Effector memory CD8-positive, alpha-beta T cell (primary cell): ENCODE data around the gene SFXN2.
"Not testable (repeated sequence)": the region's sequence is repeated elsewhere in the genome, so short reads cannot be mapped to it uniquely, and the experiment has no call there.

Experiments used
- ATAC-seq: fragments of 150-1000 bp; cut with Tn5 transposase; replicated peaks from 2 replicates; pipeline ENCODE4 v1.10.0; 2021; ENCODE audit warnings: mild to moderate bottlenecking, moderate library complexity
- DNase-seq, 3 experiments: peaks; one replicate each; pipeline ENCODE4 v3.0.0; 2021
- H3K27ac Mint-ChIP-seq, 2 donors: one replicate each; pipeline ENCODE4 v1.8.0; 2022; ENCODE audit warnings: mild to moderate bottlenecking in 2 of 2, mixed read lengths in 2 of 2, moderate library complexity in 2 of 2
- H3K27me3 Mint-ChIP-seq, 2 donors: one replicate each; pipeline ENCODE4 v1.8.0; 2022; ENCODE audit warnings: mixed read lengths in 2 of 2
- H3K36me3 Mint-ChIP-seq: one replicate; pipeline ENCODE4 v1.8.0; 2022; ENCODE audit warnings: mild to moderate bottlenecking, moderate library complexity, mixed read lengths; ENCODE audit not compliant: insufficient read depth
- H3K4me1 Mint-ChIP-seq, 2 donors: one replicate each; pipeline ENCODE4 v1.8.0; 2022; ENCODE audit warnings: low read depth in 2 of 2, mixed read lengths in 2 of 2
- H3K4me3 Mint-ChIP-seq, 2 donors: one replicate each; pipeline ENCODE4 v1.8.0; 2022; ENCODE audit warnings: mild to moderate bottlenecking in 2 of 2, mixed read lengths in 2 of 2, moderate library complexity in 2 of 2
- H3K9me3 Mint-ChIP-seq, 2 donors: one replicate each; pipeline ENCODE4 v1.8.0; 2022; ENCODE audit warnings: mixed read lengths in 2 of 2

The SFXN2 gene

DNA sequence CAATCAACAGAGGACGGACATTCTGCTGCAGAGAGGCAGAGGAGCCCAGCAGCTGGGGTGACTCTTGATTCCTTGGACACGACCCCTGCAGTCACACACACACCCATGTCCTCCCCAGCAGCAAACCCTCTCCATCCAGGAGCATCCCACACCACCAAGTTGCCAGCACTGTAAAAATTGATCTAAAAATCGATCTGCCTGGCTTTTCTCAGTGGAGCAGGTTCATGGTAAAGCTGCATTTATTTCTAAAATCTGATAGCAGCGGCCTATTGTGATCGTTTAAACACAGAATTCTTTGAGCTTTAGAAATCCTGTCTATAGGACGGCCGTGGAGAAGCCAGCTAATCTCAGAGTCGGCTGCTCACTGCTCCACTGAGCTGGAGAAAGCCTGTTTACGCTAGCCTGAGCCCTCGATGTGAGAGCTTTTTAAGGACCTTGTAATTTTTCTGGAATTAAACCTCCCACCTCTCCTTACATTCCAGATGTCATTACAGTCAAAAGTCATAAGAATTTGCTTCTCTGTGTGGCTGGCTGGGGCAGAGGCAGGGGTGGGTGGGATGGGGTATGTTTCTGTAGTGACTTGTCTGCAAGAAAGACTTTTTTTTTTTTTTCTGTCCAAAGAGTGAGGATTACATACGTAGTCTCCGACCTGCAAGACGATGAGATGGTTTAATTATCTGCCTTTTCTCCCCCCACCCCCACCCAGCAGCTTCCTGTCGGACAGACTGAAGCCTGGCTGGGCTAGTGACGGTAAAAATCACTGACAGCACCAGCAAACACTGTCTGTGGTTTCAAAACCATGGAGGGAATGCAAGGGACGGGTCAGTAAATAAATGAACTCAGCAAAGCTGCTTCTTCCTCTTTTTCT, 38.5 kb upstream of the SFXN2 start:
- Mint-ChIP-seq H3K9me3 (no peaks in the 10 kb centered on the region), H3K27ac (no peak overlapping the region), H3K27me3 (no peaks in the 10 kb centered on the region), H3K4me1 (peaks cover 18 to 20% of the 10 kb centered on the region in 2 donors), H3K4me3 (peak overlapping the region in 1 of 2 donors; percentile 66), H3K36me3 (peaks cover 11% of the 10 kb centered on the region)
- DNase-seq (no peak), ATAC-seq (no peak)

DNA sequence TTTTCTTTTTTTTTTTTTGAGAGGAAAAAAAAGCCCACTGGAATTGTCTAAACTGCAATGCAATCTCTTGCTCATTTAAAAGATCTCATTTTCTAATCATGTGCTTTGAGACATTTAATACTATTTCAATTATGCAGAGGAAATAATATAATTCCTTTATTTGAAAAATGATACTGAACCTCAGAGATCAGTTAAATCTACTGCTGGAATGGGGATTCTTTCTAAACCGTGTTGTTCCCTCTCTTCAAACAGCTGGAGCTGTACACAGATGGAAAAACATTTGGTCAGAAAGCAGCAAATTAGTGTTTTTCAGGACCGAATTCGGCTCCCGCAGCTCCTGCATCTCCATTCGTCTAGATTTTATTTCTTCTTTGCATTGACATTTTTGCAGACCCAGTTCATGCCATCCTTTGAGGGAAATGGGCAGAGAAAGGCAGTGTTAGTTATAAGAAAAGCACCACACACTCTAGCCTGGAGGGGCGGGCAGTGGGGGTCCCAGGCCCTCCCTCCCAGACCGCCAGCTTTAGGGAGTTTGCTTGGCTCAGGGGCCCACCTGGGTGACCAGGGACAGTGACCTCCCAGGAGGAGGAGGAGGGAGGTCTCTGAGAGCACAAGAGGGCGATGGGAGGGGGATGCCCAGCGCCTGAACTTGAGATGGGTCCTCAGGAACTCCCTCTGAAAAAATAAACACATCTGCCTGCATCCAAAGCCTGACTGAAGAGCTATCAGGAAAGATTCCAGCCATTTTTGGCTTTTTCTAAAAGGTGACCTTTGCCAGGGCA, 37.7 kb upstream of the SFXN2 start:
- Mint-ChIP-seq H3K4me1 (peaks cover 18 to 20% of the 10 kb centered on the region in 2 donors), H3K27ac (no peak overlapping the region), H3K9me3 (no peaks in the 10 kb centered on the region), H3K27me3 (no peaks in the 10 kb centered on the region), H3K4me3 (no peak overlapping the region), H3K36me3 (peaks cover 11% of the 10 kb centered on the region)
- ATAC-seq (no peak), DNase-seq (no peak)

DNA sequence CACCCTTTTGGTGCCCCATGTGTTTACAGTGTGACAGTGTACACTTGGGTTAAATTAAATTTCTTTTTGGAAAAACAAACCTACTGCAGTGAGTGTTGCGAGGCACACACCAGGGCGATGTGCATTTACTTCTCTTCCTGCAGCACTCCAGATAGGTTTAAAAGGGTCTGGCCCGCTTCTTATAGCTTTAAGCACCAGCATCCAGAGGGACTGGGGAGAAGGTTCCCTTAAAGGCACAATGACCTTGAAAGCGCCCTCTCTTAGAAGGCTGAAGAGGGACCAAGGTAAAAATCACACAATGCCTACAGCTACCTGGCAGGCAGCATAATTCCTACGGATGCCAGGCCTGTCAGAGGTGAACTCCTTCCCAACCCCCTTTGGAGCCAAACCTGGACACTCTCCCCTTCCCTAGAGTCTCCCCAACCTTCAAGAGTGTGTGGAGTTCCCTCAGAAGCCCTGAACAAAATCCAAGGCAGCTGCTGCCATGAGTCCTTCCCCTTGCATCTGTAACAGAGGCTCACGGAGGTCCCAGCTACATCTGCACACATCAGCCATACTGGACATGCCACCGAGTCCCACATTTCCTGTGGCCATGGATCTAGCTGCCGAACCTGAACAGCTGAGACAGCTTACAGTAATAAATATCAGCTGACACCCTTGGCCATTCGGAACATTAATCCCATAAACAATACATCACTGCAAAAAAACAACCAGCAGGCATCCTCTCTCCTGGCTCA, 36.9 kb upstream of the SFXN2 start:
- DNase-seq (no peak), ATAC-seq (no peak)
- peaks cover 23% of the 10 kb centered on the region in 2 donors for H3K4me1 Mint-ChIP-seq
- H3K4me3 Mint-ChIP-seq, result no peak overlapping the region
- no peaks in the 10 kb centered on the region for H3K9me3 Mint-ChIP-seq
- H3K36me3 Mint-ChIP-seq, result peaks cover 11% of the 10 kb centered on the region
- no peaks in the 10 kb centered on the region for H3K27me3 Mint-ChIP-seq
- peak overlapping the region in 1 of 2 donors; percentile 70 for H3K27ac Mint-ChIP-seq

DNA sequence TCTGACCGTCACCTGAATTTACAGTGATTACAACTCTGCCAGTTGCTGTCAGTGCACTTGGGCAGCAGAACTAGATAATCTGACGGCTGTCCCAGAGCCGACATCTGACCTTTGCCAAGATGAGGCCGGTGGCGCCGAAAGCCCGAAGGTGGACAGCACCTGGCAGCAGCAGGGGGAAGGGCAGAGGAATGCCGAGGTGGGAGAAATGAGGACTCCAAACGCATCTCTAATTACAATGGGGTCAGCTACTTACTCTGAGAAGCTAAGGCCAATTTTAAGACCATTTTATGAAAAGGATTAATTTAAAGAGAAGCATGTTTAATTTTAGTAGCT, 36.4 kb upstream of the SFXN2 start:
- no peak overlapping the region for H3K4me3 Mint-ChIP-seq
- ATAC-seq, result no peak
- H3K4me1 Mint-ChIP-seq, result peaks cover 23% of the 10 kb centered on the region in 2 donors
- no peaks in the 10 kb centered on the region for H3K27me3 Mint-ChIP-seq
- peak overlapping the region in 1 of 2 donors; percentile 70 for H3K27ac Mint-ChIP-seq
- no peaks in the 10 kb centered on the region for H3K9me3 Mint-ChIP-seq
- no peak for DNase-seq
- peaks cover 11% of the 10 kb centered on the region for H3K36me3 Mint-ChIP-seq

DNA sequence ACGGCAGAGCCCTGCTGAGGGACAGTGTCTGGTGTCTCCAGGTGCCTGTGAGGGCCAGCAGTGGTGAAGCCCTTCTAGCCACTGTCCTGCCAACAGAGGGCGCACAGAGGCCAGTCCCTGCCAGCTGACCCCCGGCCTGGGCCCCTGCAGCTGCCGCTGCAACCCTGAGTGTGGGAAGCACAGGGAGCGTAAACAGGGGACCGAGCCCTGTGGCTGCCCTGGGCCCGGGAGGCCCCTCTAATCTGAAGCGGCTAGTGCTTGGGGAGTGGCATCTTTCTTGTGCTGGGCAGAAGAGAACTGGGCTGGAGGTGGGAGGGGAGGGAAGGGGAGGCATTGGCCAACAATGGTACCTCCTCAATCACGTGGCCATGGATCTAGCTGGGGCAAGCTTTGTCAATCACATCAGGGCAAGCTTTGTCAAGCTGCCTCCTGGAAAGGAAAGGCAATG, 35.6 kb upstream of the SFXN2 start:
- Mint-ChIP-seq H3K27me3 (no peaks in the 10 kb centered on the region), H3K36me3 (peaks cover 8% of the 10 kb centered on the region), H3K27ac (peak overlapping the region in 1 of 2 donors; percentile 70), H3K4me1 (peaks cover 19% of the 10 kb centered on the region in 2 donors), H3K9me3 (no peaks in the 10 kb centered on the region), H3K4me3 (no peak overlapping the region)
- DNase-seq (no peak), ATAC-seq (no peak)

DNA sequence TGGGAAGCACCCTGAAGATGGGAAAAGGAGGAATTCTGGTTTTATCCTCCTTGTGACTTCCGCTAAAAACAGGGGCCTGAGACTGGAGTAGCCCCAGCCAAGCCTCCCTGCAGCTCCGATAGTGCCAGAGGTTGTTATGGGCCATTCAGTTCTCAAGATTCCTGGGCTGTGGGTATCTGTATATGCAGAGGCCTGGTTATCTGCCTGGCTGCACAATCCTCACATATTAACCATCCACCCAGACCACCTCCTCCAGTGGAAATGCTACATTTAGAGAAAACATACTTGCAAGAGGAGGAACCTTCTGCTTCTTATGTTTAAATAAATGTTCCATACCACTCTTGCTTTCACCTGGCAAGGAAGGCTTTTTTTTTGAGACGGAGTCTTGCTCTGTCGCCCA, 34.8 kb upstream of the SFXN2 start:
- DNase-seq (no peak), ATAC-seq (no peak)
- Mint-ChIP-seq H3K27me3 (no peaks in the 10 kb centered on the region), H3K4me3 (no peak overlapping the region), H3K36me3 (peaks cover 7% of the 10 kb centered on the region), H3K9me3 (no peaks in the 10 kb centered on the region), H3K27ac (no peak overlapping the region), H3K4me1 (peaks cover 11 to 14% of the 10 kb centered on the region in 2 donors)

DNA sequence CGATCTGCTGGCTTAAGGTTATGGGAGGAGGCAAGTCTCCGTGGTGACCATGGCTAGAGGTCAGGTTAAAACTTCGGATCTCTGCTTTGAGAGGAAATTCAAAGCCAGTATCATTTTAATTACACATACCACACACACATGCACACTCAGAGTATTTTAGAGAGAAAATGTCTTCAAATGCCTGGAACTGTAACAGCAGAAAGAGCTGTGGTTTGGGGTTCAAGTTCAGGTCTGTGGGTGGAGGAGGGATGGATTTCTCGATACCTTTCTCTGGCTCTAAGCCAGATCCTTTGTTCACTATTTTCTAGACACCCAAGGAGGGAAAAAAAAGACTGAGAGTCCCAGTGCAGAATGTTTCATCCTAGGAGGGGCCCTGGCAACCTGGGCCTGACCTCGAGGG, 32.7 kb upstream of the SFXN2 start:
- Mint-ChIP-seq H3K4me1 (peaks cover 4 to 5% of the 10 kb centered on the region in 2 donors), H3K27me3 (no peaks in the 10 kb centered on the region), H3K9me3 (no peaks in the 10 kb centered on the region), H3K27ac (peak overlapping the region in 1 of 2 donors; percentile 63), H3K4me3 (no peak overlapping the region), H3K36me3 (peaks cover 15% of the 10 kb centered on the region)
- DNase-seq (no peak), ATAC-seq (no peak)

DNA sequence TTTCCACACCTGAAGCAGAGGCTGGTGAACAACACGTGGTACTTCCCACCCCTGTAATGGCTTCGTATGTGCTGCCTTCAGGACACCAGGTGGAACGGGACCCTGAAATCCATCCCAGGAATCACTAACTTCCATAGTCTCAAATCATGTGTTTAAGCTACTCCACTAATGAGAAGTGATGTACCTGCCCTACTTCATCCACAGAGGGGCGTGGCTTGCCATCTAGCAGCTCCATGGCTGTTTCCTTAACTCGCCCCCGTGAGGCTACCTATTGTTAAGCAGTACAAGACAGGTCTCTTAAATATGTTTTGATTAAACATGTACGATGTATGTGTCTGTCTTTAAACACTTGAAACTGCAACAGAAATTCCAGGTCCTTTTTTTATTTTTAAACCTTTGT, 32.0 kb upstream of the SFXN2 start:
- Mint-ChIP-seq H3K4me3 (no peak overlapping the region), H3K27ac (peak overlapping the region in 1 of 2 donors; percentile 63)
- no peak for ATAC-seq

DNA sequence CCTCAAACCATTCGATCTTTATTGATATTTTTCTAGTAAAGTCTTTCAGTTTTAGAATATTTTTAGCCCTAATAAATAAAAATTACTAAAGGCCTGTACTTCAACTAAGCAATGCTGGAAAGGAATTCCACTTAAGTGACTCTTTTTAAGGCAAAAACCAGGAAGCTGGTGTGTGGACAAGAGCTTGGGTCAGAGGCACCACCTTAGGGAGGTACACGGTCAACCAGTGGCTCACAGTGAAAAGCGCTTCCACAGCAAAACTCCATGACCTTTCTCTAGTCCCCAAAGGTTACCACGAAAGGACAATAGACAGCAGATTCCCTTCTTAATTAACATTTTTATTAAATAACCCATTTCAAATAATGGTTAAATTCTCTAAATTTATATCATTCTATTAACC, 31.5 kb upstream of the SFXN2 start:
- peaks cover 4 to 5% of the 10 kb centered on the region in 2 donors for H3K4me1 Mint-ChIP-seq
- no peaks in the 10 kb centered on the region for H3K27me3 Mint-ChIP-seq
- H3K4me3 Mint-ChIP-seq, result no peak overlapping the region
- H3K9me3 Mint-ChIP-seq, result no peaks in the 10 kb centered on the region
- H3K27ac Mint-ChIP-seq, result peak overlapping the region in 1 of 2 donors; percentile 26
- H3K36me3 Mint-ChIP-seq, result peaks cover 15% of the 10 kb centered on the region
- DNase-seq (no peak), ATAC-seq (no peak)

More for the DNA sequence above, 32.0 kb upstream of the SFXN2 start:
- no peaks in the 10 kb centered on the region for H3K27me3 Mint-ChIP-seq
- H3K36me3 Mint-ChIP-seq, result peaks cover 15% of the 10 kb centered on the region
- peaks cover 4 to 5% of the 10 kb centered on the region in 2 donors for H3K4me1 Mint-ChIP-seq
- H3K9me3 Mint-ChIP-seq, result no peaks in the 10 kb centered on the region
- DNase-seq, result no peak

DNA sequence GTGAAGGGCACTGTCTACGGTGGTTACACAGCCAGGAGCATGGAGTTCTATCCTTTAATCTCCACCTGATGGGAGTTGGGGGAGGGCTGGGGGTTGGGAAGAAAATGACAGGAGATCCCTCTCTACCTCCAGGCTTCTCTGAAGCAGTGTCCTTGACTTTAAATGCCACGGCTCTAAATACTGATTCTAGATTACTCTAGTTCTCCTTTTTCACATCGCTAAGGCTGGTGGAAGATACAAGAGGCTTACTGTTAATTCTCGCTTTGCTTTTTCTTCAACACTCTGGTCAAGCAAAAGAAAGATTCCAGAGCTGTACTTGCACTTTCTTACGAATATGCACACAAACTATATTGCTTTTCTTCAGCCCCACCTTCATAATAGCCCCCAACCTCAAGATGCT, 30.7 kb upstream of the SFXN2 start:
- Mint-ChIP-seq H3K9me3 (no peaks in the 10 kb centered on the region), H3K36me3 (peaks cover 15% of the 10 kb centered on the region), H3K4me1 (peaks cover 4 to 5% of the 10 kb centered on the region in 2 donors), H3K27ac (peak overlapping the region in 1 of 2 donors; percentile 26), H3K27me3 (no peaks in the 10 kb centered on the region), H3K4me3 (no peak overlapping the region)
- DNase-seq (no peak), ATAC-seq (no peak)

DNA sequence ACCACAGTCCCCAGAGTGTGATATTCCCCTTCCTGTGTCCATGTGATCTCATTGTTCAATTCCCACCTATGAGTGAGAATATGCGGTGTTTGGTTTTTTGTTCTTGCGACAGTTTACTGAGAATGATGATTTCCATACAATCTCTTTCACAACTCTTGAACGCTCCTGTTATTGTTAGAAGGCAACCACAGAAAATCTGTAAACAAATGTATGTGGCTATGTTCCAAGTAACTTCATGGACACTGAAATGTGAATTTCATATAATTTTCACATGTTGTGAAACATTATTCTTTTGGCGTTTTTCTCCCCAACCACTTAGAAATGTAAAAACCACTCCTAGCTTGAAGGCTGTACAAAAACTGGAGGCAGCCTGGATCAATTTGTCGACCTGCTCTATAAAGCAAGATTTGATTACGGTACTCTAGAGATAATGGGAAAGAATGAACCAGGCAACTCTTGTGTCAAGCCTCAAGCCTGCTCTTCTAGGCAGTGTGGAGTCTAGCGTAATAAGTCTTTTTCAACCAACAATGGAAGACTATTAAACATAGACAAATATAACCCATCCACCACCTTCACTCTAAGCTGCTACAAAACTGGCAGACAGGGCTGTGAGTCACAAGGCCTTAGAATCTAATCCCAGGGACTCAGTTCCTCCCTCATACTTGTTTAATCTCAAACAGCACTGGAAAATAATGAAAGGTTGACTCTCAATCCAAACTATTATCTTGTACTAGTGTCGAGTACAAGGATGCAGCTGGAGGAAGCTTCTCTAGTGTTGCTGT, 23.0 kb upstream of the SFXN2 start:
- Mint-ChIP-seq H3K4me1 (no peaks in the 10 kb centered on the region), H3K9me3 (no peaks in the 10 kb centered on the region), H3K36me3 (peaks cover 6% of the 10 kb centered on the region), H3K27me3 (no peaks in the 10 kb centered on the region), H3K4me3 (no peak overlapping the region), H3K27ac (peak overlapping the region in 1 of 2 donors; percentile 20)
- DNase-seq, result no peak
- no peak for ATAC-seq

DNA sequence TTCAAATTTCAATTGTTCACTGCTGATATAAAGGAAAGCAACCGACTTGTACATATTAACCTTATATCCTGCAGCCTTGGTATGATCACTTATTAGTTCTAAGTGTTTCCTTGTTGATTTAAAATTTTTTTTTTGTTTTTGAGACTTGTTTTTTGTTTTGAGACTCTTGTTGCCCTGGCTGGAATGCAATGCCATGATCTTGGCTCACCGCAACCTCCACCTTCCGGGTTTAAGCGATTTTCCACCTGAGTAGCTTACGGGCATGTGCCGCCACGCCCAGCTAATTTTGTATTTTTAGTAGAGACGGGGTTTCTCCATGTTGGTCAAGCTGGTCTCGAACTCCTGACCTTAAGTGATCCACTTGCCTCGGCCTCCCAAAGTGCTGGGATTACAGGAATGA, 19.0 kb upstream of the SFXN2 start:
- DNase-seq, H3K27ac Mint-ChIP-seq, ATAC-seq, H3K4me1 Mint-ChIP-seq, H3K9me3 Mint-ChIP-seq, H3K4me3 Mint-ChIP-seq, H3K27me3 Mint-ChIP-seq: not testable (repeated sequence)
- peaks cover 21% of the 10 kb centered on the region for H3K36me3 Mint-ChIP-seq

DNA sequence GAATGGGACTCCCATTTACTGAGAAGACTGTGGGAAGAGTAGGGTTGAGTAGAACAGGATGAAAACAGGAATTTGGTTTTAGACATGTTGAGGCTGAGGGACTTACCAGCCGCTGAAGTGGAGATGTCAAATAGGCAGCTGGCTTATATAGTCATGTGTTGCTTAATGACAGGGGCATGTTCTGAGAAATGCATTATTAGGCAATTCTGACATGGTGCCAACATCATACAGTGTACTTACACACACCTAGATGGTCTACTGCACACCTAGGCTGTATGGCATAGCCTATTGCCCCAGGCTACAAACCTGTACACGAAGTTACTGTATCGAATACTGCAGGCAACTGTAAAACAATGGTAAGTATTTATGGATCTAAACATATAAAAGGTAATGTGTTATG, 17.7 kb upstream of the SFXN2 start:
- DNase-seq, result no peak
- Mint-ChIP-seq H3K36me3 (peaks cover 27% of the 10 kb centered on the region), H3K27me3 (no peaks in the 10 kb centered on the region), H3K27ac (no peak overlapping the region), H3K4me1 (no peaks in the 10 kb centered on the region), H3K9me3 (no peaks in the 10 kb centered on the region), H3K4me3 (no peak overlapping the region)
- no peak for ATAC-seq
